T-helper 2 cell treated with Interferon-gamma antibody and Interleukin-4, amounts not matched to agents 100 ng/mL and 5 ng/mL, for 36 hours (primary cell): Measurements from ENCODE around the gene FMO3. TPM values are rescaled to one million over a fixed set of nuclear protein-coding genes. Genes with fewer than 3 reads are reported as not detected.

Experiments
- intact Hi-C: fragments of 100-400 bp; cut with micrococcal nuclease; formaldehyde crosslinking; loops from one replicate; pipeline ENCODE4 v1.15.1; 2023
- total RNA-seq: library from RNA; stranded (reverse); gene quantifications from 2 replicates; pipeline ENCODE4 v1.2.3, GENCODE V29; 2022

FMO3 gene
- total RNA-seq, 1 donor from 2014 or later, result not detected

DNA sequence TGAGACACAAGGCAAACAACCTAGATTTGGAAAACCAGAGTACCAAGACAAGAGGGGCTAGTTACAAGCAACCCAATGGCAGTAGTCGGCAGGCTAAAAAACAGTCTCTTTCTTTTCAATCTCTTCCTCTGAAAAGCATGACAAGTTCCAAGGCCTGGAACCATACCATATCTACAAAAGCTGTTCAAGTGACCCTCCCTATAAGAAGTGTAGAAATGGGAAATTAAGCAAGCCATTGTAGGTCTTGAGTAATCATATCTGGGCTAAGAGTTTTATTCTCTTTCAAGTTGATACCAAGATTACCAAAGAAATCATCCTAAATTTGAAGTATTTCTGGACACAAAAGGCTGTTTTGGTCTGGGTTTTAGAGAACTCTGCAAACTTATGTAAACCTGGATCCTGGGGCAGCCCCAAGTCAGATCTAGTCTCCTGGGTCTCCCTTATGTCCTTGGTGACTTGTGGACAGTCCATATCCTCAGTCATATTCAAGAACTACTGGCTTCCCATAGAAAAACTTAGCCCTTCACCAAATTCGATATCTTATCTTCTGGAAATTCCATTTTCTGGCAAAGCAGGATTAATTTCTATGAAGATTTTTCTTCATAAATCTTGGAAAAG lies 24.7 kb downstream of the FMO3 start:
- intact Hi-C loops, result no loop called here

DNA sequence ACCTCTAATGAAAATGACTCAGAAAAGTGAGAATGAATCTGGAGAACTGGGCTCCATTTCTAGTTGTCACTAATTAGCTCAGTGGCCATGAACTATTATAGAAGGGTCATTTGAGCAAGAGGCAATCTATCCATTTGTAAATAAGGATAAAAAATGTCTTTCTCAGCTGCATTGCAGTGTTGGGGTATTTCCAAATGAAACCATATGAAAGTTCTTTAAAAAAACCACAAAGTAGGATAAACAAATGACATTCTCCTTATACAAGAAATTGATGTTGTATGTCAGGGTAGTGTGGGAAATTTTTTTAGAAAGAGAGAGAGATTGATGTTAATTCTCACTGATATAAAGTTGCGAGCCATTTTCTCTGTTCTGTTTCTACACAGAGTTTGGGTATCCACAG lies 26.0 kb downstream of the FMO3 start:
- intact Hi-C loops, result no loop called here

DNA sequence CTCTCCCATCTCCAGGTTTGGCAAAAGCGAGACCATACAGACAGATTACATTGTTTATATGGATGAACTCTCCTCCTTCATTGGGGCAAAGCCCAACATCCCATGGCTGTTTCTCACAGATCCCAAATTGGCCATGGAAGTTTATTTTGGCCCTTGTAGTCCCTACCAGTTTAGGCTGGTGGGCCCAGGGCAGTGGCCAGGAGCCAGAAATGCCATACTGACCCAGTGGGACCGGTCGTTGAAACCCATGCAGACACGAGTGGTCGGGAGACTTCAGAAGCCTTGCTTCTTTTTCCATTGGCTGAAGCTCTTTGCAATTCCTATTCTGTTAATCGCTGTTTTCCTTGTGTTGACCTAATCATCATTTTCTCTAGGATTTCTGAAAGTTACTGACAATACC lies 26.4 kb downstream of the FMO3 start:
- intact Hi-C loops, result no loop called here

DNA sequence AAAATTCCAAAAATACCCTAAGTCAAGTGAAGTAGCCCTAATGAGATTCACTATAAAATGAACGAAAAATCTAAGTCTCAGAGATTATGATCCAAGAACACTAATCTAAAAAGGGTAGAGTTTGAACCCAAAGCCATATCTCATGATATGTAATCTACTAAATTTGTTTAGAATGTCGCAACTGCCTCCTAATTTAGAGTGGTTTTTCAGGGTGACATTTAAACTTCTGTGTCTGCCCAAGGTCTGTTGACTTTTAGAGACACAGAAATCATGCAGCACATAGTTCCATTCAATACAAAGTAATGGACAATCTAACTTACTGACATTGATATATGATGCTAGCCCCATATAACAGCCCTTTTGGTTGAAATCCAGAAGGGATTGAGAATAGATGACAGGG lies 28.9 kb downstream of the FMO3 start:
- intact Hi-C loops, result no loop called here

DNA sequence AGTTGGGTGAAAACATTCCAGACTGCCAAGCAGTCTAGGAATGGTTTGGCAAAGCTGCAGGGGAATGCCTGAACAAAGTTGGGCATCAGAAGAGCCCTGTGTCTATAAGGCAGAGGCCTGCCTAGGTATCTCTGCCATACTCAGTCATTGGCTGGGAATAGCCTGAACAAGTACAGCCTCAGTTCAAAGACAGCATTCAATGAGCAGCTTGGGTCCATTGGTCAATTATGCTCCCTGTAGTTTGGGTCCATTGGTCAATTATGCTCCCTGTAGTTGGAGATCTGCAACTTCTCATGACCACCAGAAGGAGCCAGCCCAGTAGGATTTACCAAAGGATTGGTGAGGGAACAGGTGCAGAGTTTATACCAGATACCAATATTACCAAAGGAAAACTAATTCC lies 31.6 kb downstream of the FMO3 start:
- intact Hi-C loops, result no loop called here

DNA sequence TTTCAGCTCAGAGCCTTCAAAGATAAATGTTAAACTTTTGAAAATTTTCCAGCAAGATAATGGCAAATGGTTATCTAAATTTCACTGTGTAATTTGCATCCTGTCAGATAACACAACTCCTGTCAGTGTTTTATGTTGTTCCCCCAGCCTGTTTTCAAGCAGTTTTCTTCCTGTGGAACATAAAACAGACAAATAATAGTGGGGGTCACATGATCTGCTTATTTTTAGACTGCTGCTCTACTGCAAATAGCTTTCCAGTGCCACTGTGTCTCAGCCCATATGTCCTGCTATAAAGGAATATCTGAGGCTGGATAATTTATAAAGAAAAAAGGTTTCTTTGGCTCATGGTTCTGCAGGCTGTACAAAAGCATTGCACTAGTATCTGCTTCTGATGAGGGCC lies 32.2 kb downstream of the FMO3 start:
- intact Hi-C loops, result no loop called here

DNA sequence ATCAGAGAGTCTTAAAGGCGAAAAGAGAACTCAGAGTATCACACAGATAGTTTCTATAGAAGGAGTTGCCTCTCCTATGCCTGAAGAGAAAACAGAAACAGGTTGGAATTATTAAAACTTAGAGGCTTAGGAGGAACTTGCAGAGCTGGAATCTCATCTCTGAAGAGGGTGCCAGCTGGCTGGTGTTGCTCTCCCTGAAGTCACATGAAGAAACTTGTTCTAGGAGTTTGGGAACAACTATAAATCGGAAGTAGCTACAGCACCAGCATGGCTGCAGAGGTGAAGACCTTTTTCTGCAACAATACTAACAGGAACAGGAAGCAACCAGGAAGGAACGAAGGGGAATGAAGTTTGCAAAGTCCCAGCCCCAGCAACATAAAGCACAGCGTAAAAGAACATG lies 35.8 kb downstream of the FMO3 start:
- intact Hi-C loops, result no loop called here

DNA sequence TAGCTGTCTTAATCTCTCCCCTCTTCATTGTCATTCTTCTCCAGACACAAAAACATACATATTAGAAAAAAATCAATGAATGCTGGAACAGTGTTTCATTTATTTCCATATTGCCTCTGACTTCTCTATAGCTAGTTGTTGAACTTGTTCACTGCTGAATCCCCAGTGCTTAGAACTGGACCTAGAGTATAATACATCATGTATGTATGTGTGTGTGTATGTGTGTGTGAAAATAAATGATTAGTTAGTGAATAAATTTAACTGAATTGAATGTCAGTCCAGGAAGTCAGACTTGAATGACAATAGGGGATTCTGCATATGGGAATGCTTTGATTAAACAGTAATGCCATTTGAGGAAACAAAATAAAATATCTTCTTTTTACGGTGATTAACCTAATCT lies 36.4 kb downstream of the FMO3 start:
- intact Hi-C loops, result no loop called here

DNA sequence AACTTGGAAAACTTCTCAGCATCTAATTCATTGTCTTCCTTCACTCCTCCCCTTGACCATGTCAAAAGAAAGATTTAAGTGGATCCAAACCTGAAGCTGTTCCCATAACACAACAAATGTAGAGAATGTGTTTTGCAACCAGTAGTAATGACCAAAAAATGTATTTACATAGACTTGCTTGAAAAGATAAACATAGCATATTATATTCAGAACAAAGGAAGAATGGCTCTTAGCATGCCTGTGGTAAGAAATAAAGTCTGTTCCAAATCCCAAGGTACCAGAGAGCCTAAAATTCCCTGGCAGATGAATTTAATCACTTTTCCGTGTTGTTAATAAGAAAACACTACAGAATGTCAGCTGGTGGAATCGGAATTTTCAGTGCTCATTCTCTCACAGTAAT lies 36.8 kb downstream of the FMO3 start:
- intact Hi-C loops, result no loop called here

DNA sequence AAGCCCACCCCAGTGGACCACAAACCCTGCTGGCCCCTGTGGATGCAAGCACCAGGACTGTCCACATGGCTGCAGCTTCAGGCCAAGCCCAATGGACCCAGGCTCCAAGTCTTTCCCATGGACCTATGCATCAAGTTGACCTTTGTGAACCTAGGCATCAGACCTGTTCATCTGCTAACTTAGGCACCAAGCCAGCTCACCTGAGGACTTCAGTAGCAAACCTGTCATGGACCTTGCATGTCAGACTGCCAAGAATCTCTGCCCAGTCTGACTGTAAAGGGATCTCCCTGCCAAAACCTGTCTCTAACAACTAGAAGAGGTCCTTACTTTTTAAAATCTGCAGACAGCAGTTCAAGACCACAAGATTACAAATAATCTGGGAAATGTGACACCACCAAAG lies 37.8 kb downstream of the FMO3 start:
- intact Hi-C loops, result no loop called here

DNA sequence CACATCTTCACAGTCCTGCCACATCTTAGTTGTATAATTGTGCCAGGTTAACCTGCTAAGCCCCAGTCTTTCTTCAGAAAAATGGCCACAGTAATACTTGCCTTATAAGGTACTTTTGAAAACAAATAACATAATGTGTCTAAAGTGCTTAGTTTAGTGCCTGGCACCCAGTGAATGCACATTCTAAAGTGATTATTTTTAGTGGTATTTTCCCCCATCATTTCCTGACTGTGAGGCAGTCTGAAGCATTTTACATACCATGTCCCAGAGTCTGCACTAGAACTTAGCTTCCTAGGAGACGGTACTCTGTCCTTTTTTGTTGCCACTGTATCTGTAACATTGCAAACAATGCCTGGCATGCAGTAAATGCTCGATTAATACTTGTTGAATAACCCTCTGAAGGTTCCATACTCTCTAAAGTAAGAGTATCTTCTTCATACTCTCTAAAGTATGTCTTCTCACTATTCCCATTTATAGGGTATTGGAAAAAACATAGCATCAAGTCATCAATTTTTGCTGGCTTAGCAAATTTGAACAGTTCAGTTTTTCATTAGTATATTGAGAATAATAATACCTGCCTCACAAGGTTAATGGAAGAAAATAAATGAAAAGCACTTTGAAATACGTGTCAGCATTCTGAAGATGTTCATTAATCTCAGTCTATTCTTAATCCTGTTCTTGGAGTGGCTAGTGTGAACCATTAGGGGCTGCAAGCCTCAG lies 43.7 kb downstream of the FMO3 start:
- intact Hi-C loops, result no loop called here

DNA sequence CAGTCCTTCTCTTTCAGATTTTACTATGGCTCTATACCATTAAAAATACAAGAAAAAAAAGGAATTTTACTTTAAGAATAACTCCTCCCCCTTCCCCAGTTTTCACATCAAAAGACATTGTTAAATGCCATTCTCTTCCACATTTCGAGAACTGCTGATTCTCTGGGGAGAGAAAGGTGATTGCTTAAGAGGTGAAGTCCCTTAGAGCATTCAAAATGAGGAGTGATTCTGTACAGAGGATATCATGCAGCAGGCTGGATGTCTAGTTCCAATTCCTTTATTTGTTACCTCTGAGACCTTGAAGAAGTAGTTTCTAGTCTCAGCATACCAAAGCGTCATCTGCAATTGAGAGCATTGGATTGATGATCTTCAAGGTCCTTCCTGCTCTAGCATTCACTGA lies 46.9 kb downstream of the FMO3 start:
- intact Hi-C loops, result no loop called here

DNA sequence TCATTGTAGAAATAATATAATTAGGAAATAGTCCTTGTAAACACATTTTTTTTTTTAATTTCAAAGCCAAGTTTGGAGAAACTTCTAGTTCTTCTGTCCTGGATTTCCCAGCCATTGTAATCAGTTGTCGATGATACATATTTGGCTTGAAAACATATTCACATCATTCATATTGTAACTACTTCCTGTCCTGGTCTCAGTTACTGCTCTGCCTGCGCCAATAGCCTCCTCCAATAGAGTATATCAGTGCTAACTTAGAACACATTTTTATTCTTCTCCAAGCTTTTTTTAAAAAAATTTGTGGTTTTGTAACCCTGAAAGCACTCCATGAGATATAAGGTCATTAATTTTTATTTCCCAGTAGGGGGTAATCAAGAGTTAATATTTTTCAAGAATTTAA lies 48.3 kb downstream of the FMO3 start:
- intact Hi-C loops, result no loop called here

DNA sequence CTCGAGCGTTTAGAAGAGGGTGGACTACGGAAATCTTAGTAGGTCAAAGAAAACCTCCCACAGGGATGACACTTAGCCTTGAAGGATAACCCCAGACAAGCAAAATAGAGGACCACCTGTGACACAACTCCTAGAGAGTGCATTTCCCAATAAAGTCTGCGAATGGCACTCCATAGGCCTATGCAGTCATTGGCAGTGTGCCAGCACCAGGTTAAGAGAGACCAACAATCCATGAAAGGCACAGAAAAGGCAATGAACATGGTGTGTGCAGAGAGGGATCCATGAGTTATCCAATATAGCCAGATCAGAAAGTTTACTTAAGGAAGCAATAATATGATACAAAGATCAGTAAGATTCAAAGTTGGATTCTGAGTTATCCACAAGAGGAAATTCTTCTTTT lies 49.2 kb downstream of the FMO3 start:
- intact Hi-C loops, result no loop called here

DNA sequence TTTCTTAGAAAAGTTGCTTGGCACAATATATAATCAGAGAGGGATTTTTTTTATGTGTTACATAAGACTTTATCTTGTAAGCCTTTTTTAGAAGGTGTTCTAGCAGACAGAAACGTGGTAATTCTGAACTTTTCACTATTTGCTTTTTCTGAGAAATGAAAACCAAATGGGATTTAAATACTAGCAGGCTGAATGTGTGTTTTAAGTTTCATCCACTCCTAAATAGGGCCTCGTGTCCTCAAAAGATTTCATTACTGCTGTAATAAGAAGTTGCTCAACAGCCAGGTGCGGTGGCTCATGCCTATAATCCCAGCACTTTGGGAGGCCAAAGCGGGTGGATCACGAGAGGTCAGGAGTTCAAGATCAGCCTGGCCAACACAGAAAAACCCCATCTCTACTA lies 49.7 kb downstream of the FMO3 start:
- intact Hi-C loops, result no loop called here

DNA sequence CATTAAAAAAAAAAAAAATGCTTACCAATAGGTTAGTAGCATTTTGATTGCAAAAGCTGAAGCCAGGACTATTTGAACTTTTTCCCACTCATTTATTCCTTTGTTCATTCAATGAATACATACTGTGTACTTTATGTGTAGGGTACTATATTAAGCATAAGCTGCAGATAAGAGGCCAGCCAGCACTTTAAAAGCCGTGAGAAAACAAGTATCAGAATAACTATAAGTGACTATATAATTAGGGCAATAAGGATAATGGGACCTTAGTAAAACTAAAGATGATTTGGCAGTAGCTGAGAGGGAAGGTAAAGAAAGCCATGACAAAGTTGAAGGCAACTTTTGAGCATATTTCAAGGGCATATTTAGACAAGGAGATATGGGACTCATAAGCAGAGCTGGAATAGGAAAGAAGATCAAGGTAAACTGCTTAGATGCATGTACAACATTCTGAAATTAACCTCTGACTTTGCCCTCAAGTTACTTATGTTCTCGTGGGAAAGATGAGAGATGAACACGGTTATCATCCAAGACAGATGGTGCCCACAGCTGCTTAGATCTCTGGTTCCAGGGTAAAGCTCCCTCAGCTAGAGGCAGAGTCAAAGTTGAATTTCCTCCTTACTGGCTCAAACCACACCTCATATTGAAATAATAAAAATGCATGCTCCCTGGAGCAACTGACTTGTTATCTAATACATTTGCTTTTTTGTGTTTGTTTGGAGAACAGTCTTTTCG lies 50.4 kb downstream of the FMO3 start:
- intact Hi-C loops, result no loop called here

DNA sequence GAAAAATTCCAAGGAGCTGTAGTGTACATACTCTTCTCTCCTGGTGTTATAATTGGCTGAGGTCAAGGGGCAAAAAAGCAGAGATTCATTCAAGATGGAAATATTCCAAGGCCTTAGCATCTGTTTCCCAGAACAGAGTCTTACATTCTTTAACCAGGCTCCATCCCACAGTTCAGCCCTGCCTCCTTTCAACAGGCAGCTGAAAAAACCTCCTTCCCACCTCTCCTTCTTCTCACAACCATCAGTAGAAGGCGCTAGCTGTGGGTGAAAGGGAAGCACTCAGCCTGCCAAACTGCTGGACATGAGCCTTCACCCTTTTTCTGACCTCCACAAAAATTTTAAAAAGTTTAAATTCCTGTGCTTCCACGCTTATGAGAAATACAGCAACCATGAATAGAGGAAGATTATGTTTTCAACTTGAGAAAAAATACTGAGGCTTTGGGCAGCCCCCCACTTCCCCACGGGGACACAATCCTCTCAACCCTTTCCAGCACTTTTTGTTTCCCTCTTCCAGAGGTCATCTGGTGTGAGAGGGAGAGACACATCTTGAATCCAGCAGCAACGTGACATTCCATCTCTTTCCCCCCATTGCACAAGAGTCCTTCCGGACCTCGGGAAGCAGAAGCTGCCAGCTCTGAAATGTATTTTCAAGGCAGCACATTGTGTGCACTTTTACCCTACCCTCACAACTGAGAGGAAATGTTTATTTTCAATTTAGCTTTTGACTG lies 51.1 kb downstream of the FMO3 start:
- intact Hi-C loops, result no loop called here

DNA sequence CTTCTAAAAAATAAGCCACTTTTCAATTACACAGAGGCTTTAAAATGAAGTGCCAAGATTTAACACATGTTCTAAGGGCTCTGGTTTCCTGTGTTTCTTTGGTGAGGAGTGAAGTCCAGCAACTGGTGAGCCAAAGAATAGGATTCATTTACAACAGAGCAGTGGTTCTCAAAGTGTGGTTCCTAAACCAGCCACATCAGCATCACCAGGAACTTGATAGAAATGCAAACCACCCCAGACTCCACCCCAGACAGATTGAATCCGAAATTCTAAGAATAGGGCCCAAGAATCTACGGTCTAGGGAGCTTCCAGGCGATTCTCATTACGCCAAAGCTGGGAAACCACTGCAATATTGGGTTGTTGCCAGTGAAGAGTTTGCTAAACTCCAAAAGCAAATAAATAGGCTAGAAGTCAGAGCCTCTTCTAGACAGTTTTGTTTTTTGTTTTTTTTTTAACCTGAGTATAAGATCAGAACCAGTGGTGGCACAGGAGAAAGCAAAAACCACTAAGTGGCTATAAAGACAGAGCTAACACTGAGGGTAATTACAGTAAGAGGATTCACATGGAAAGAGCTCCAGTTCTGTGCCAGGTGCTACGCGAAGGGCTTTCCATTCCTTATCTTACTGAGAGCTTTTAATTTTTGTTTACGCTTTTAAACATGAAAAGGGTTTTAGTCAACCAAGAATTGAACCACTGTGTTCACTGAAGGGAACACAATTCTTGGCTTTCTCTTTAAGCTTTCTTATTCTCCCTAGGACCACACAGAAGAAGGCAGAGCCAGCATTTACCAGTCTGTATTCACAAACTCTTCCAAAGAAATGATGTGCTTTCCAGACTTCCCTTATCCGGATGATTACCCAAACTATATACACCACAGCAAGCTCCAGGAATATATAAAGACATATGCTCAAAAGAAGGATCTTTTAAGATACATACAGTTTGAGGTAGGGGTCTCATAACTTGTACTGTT lies 52.0 kb downstream of the FMO3 start:
- intact Hi-C loops, result no loop called here

DNA sequence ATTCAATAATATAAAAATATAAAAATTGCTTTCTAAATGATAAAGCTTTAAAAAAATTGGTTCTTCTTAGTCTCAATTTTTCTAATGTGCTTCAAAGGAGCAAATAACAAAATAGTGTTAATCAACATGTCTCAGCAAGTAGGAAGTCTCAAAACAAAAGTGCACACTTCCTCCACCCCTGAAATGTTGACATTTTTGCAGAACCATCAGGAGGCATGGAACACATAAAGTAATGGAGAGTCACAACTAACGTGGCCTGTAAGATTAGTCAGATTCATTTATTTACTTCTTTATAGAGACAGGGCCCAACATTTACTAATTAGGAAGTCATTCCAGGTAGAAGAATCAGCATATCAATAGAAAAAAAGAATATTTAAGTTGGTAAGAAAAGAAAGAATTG lies 59.5 kb downstream of the FMO3 start:
- intact Hi-C loops, result no loop called here

DNA sequence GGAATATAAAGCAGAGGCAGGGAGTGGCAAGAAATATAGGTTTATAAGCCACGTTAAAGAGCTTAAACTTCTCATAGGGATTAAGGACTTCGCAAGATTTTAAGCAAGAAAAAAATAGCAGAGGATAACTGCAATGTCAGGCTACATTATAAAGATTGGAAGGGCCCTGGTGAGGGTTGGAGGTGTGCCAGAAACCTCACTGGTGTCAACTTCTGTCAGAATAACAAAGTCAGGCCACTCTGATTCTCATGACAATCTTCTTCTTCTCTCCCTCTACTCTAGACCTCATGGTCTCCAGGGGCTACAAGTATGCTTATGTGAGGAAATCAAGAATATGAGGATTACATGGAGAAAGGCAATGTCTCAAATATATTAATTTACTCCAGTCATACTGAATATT lies 61.8 kb downstream of the FMO3 start:
- intact Hi-C loops, result no loop called here

DNA sequence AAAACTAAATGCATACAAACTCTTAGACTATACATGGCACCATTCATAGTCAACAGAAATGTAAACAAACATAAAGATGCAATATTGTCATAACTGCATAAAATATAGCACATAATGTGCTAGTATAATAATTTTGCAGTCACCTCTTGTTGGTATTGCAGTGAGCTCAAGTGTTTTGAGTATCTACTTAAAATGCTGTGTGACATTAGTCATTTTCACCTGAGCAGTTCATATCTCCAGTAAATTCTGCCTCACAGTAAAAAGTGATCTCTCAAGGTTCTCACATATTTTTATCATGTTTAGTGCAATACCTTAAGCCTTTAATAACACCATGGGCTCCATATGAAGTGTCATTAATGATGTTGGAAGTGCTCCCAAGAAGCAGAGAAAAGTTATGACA lies 64.8 kb downstream of the FMO3 start:
- intact Hi-C loops, result no loop called here
